ENCODE results near the gene PRRT3. TPM values are rescaled to one million over a fixed set of nuclear protein-coding genes. Genes with fewer than 3 reads are reported as not detected.
"Not testable (repeated sequence)": the region's sequence is repeated elsewhere in the genome, so short reads cannot be mapped to it uniquely, and the experiment has no call there.

The PRRT3 gene
- total RNA-seq, 1 donor from 2014 or later = 1.1 TPM

DNA sequence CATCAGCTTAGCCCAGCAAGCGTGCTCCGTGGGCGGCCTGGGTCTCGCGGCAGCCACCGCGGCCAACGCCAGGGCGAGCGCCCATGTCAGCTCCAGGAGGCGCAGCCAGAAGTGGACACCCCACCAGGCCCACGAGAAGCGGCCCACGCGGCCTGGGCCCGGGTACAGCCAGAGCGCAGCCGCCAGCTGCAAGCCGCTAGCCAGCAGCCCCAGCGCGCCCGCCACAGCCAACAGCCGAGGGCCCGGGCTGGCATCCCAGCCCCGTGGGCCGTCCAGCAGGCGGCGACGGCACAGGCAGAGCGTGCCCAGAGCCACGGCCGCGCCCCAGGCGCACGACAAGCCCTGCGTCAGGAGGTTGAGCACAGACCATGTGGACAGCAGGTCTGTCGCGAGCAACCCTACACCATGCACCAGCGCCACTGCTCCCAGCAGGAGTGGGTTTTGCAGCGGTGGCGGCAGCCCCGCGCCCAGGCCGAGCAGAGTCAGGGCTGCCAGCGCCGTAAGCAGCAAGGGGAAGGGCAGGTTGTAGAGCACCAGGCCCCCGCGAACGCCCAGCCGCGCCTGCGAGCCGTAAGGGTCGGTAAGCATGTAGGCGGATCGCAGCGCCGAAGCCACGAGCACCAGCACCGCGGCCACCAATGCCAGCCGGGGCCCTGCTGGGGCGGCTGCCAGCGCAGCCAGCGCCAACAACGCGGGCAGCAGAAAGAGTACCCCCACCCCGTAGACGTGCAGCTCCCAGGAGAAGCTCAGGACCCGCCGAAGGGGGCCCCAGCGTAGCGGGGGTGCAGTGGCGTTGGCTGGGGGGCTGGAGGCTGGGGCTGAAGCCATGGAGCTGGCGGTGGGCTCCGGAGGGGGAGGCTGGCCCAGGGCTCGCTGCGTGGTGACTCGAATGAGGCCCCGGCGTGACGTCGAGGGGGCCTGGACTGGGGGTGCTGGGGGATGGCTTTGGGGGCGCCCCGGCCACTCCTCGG is 4.9 kb downstream of the PRRT3 start:
- DNase-seq (ENCODE audit: low read depth) = peak; percentile 72

DNA sequence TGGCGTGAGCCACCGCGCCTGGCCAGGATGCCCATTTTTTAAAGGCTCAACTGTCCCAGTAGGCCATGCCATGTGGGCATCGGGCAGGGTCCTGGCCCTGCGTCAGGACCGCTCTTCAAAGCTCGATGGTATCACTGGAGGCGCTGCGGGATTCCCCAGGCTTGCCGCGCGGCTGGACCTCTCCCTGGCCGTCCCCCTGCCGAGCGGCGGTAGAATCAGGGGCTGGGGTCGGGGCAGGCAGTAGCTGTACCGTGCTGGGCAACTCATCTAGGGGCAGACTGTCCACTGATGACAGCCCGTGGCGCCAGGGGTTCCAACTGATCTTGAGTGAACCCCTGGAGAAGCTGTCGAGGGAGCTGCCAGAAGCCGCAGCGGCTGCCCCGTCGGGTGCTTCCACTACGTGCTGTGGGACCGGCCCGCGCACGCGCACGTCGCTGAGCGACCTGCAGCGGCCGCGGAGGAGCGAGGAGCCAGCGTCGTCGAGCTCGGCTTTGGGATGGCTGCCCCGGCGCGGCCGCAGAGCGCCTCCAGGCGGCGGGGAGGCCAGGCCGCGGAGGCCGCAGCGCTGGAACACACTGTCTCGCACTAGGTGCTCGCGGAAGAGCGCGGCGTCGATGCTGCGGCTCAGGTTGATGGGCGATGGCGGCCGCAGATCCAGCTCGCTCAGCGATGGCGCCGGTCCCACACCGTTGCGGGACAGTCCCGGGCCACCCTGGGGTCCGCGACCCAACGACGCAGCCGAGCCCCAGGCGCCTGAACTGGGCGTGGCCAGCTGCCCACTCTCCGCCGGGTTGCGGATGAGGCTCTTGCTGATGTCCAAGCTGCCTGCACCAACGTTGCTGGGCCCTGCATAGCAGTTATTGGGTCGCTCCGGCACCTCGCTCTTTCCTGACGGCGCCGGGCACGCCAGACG is 5.8 kb downstream of the PRRT3 start:
- peak; percentile 79 for DNase-seq (ENCODE audit: low read depth)

DNA sequence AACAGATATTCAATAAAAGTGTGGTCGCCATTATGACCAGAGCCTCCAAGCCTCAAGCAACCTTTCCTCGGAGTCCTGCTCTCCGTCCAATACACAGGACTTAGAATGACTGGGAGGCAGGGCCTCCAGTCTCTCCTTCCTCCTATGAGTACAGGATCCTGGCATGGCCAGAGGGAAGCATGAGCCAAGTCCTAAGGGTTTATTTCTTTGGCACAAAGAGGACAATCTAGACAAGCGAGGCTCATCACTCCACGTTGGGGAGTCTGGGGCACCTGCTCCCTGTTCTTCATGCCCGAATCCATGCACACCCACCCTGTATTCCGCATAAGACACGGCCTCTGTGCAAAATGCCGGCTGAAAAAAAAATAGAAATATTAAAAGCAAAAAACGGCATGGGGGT is 6.8 kb downstream of the PRRT3 start:
- no peak for DNase-seq (ENCODE audit: low read depth)

DNA sequence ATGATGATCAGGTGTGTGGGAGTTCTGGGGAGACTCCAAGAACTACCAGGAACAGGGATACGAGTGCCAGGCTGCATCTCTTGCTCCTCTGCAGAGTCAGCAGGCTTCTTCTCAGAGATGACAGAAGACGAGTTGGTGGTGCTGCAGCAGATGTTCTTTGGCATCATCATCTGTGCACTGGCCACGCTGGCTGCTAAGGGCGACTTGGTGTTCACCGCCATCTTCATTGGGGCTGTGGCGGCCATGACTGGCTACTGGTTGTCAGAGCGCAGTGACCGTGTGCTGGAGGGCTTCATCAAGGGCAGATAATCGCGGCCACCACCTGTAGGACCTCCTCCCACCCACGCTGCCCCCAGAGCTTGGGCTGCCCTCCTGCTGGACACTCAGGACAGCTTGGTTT is 7.9 kb downstream of the PRRT3 start:
- no peak for DNase-seq (ENCODE audit: low read depth)

DNA sequence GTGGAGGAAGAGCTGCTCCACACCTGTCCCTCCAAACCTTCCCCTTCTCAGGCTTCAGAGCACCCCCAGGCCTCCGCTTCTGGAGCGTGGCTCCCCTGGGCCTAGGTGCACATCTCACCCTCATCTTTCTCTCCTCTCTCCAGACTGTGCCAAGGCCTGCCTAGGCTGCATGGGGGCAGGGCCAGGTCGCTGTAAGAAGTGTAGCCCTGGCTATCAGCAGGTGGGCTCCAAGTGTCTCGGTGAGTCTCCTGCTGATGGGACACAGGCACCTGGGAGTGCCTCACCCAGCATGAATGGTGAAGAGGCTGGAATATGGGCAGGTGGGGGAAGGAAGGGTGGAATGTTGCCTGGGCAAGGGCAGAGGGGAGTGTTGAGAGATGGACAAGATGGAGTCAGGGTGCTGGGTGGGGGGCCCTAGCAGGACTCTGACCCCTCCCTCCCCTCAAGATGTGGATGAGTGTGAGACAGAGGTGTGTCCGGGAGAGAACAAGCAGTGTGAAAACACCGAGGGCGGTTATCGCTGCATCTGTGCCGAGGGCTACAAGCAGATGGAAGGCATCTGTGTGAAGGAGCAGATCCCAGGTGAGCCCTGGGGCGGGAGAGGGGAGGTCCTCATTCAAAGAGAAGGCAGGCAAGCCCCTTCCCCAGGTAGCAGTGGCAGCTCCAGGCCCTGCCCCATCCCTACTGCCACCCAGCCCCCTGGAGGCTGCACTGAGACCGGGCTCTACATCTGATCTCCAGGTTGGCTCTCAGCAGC is 9.1 kb downstream of the PRRT3 start:
- no peak for DNase-seq (ENCODE audit: low read depth)

DNA sequence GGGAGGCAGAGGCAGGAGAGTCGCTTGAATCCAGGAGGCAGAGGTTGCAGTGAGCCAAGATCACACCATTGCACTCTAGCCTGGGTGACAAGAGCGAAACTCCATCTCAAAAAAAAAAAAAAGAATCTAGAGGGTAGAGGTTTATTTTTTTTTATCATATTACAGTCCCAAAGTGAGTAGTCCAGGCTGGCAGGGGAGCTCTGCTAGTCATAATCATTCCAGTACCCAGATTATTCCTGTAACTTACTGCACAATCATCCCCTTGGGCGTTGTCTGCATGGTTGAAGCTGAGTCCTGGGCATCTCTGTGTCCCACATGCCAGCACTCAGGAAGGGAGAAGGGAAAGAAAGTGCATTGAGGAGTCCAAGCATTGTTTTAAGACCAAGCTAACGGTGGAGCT is 10.0 kb downstream of the PRRT3 start:
- no peak for DNase-seq (ENCODE audit: low read depth)

DNA sequence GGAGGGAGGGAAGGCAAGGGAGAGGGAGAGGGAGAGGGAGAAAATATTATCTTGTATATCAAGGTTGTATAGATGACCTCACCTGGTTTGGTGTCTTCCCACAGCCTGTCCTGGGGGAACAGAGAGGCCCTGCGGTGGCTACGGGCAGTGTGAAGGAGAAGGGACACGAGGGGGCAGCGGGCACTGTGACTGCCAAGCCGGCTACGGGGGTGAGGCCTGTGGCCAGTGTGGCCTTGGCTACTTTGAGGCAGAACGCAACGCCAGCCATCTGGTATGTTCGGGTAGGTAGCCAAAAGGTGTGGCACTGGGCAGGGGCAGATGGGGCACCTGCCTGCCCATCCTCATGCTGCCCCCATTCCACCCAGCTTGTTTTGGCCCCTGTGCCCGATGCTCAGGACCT is 11.5 kb downstream of the PRRT3 start:
- DNase-seq (ENCODE audit: low read depth) = no peak

DNA sequence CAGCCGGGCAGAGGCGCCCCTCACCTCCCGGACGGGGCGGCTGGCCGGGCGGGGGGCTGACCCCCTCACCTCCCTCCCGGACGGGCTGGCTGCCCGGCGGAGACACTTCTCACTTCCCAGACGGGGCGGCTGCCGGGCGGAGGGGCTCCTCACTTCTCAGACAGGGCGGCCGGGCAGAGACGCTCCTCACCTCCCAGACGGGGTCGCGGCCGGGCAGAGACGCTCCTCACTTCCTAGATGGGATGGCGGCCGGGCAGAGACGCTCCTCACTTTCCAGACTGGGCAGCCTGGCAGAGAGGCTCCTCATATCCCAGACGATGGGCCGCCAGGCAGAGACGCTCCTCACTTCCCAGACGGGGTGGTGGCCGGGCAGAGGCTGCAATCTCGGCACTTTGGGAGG is 12.3 kb downstream of the PRRT3 start:
- not testable (repeated sequence) for DNase-seq (ENCODE audit: low read depth)

DNA sequence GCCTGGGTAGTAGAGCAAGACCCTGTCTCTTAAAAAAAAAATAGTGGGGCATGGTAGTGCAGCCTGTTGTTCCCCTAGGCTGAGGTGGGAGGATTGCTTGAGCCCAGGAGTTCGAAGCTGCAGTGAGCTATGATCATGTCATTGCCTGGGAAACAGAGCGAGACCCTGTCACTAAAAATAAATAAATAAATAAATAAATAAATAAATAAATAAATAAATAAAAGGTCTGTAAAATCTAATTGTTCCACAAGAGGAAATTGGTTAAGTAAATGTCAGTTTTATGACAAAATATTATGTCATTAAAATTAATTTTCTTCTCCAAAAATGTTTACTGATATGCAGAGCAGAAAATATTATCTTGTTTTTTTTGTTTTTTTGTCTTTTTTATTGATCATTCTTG is 13.2 kb downstream of the PRRT3 start:
- DNase-seq (ENCODE audit: low read depth) = no peak

DNA sequence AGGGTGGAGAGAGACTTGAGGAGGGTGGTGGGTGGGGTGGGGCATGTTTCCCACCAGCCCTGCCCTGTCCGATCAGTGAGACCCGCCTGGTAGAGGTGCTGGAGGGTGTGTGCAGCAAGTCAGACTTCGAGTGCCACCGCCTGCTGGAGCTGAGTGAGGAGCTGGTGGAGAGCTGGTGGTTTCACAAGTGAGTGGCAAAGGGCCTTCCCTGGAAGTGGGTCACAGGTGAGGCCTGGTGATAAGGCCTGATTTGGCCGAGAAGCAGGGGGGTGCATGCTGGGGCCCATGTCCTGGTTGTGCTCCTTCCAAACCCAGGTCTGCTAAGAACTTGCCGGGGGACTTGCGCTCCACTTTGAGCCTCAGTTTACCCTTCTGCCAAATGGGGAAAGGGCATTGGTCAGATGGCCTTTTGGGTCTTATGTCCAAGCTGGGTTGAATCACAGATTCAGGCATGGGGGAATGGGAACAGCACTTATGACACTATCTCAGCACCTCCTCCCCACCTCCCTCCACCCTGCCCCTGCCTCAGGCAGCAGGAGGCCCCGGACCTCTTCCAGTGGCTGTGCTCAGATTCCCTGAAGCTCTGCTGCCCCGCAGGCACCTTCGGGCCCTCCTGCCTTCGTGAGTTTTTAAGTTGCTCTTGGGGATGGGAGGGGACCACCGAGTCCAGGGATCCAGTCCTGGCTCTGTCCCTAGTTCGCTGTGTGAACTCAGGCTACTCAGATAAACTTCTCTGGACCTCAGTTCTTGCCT is 14.5 kb downstream of the PRRT3 start:
- DNase-seq (ENCODE audit: low read depth) = no peak

DNA sequence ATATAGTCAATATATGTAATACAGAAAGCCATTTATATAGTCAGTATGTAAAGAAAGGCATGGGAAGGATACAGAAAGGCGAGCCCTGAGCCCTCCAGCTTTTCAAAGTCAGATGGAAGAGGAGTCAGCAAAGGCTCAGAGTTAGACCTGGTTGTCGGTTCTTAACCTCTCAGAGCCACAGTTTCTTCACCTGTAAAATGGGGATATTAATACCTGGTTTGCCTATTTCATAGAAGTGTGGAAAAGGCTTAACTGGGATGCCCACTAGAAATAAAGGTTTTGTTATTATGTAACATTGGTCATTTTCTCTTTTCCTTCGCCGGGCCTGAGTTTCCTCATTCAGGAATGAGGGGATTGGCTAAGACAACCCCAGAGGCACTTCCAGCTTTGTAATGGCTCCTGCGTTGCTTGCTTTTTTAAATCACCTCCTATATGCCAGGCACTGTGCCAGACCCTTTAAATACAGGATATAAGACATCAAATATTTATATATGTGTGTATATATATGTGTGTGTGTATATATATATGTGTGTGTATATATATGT is 16.2 kb downstream of the PRRT3 start:
- DNase-seq (ENCODE audit: low read depth) = no peak

DNA sequence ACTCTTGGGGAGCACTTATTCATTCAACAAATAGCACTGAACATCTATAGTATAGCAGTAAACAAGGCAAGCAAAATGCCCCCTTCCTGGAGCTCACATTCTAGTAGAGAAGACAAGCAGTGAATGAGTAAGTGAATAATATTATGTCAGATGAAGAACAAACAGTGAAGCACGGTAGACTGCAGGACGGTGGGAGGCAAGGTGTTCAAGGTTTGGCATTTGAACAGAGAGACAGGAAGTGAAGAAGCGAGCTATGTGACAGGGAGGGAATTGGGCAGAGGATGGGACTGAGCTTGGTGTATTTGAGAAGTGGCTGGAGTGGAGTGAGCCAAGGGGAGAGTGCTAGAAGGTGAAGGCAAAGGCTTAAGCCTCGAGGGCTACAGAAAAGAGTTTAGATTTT is 17.2 kb downstream of the PRRT3 start:
- no peak for DNase-seq (ENCODE audit: low read depth)

DNA sequence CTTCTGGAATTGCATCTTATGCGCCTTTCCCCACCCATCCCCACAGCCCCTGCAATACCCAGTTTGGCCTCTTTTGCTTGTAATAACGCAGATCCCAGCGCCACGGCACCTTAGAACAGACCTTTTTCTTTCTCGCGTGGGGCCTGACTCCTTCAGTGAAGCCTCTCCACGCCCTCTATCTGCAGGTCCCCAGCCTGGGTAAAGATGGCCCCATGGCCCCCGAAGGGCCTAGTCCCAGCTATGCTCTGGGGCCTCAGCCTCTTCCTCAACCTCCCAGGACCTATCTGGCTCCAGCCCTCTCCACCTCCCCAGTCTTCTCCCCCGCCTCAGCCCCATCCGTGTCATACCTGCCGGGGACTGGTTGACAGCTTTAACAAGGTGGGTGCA is 18.0 kb downstream of the PRRT3 start:
- no peak for DNase-seq (ENCODE audit: low read depth)

DNA sequence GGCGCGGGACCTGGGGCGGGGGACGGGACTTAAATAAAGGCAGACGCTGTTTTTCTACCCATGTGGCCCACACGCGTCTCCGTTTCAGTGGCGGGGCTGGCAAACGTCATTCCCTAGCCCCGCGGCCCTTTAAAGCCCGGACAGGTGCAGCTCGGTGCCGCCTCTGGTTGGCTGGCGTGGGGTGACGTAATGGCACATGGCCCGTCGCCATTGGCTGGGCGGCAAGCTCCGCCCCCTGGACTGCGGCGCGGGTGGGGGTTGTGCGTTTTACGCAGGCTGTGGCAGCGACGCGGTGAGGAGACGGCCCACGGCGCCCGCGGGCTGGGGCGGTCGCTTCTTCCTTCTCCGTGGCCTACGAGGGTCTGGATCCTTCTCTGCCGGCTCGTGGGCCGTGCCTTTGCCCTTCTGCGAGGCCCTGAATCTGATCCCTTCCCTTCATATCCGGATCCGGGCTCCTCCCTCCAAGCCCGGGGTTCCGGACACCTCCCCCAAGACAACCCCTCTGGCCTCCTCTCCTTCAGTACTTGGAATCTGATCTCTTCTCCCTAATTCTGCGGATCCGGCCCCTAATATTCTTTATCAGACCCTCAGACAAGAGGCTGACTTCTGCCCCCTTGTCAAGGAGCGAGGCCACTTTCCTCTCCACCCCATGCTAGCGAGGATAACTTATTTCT is 18.5 kb downstream of the PRRT3 start, which contains the start of gene CRELD1:
CRELD1 (plus strand) TSS at position 274 of the 674 bp plus-strand sequence. CDS start 605 bp downstream, outside the sequence.
- DNase-seq (ENCODE audit: low read depth) = peak; percentile 94

DNA sequence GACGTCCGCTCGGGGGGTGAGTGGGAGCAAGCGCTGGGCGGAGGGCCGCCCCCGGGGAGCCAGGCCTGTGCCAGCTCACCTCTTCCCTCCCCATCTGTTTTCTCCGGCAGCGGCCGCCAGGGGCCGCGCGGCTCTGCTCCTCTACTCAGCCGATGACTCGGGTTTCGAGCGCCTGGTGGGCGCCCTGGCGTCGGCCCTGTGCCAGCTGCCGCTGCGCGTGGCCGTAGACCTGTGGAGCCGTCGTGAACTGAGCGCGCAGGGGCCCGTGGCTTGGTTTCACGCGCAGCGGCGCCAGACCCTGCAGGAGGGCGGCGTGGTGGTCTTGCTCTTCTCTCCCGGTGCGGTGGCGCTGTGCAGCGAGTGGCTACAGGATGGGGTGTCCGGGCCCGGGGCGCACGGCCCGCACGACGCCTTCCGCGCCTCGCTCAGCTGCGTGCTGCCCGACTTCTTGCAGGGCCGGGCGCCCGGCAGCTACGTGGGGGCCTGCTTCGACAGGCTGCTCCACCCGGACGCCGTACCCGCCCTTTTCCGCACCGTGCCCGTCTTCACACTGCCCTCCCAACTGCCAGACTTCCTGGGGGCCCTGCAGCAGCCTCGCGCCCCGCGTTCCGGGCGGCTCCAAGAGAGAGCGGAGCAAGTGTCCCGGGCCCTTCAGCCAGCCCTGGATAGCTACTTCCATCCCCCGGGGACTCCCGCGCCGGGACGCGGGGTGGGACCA is 19.2 kb downstream of the PRRT3 start:
- DNase-seq (ENCODE audit: low read depth) = peak; percentile 79

DNA sequence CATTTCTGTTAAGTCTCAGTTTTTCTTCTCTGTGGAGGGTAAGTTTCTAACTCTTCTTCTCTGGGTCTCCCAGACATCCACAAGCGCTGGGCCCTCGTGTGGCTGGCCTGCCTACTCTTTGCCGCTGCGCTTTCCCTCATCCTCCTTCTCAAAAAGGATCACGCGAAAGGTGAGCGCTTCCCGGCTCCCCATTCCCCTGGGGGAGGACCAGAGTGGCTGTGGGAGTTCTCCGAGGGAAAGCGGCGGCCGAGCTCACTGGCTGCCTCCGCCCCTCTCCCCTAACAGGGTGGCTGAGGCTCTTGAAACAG is 19.7 kb downstream of the PRRT3 start:
- no peak for DNase-seq (ENCODE audit: low read depth)

DNA sequence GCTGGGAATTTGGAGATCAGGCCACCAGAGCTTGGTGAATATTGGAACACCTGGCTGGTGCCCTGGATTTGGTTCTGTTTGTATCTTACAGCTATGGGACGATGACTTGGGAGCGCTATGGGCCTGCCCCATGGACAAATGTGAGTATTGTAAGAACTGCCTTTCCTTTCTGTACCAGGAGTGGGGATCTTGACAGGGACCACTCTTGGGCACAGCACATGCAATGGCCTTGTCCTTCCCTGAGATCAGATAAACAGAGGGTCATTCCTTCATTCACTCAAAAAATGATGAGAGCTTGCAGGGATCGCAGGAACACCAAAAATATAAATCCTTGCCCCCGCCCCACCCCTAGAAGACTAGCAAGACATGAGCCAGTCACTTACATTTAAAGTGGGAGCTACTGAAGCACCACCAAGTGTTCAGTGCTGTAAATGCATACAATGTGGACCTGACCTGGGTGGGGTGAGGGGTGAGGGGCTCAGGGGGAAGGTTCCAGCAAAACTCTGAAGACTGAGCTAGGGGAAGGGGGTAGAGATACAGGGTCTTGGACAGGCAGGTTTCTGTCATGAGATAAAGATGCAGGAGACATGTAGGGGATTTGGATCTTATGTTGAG is 21.3 kb downstream of the PRRT3 start:
- no peak for DNase-seq (ENCODE audit: low read depth)

DNA sequence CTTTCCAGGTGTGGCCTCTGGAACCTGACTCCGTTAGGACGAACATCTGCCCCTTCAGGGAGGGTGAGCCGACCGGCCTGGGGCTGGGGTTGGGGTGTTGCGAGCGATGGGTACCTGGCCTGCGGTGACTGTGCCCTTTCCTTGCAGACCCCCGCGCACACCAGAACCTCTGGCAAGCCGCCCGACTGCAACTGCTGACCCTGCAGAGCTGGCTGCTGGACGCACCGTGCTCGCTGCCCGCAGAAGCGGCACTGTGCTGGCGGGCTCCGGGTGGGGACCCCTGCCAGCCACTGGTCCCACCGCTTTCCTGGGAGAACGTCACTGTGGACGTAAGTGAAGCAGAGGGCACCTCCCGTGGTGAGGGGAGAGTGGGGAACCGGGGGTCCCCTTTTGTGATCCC is 24.1 kb downstream of the PRRT3 start:
- DNase-seq (ENCODE audit: low read depth) = no peak

Measured in myocyte (in vitro differentiated cells).